CD4-positive, alpha-beta T cell treated with Interleukin-2 at 100 ng/mL for 4 hours (primary cell): Measurements from ENCODE around the gene SPTLC3.

Source experiments
- DNase-seq: peaks from one replicate; pipeline ENCODE4 v3.0.0-alpha.2; 2020; ENCODE audit warnings: low spot score

SPTLC3 gene

GRCh38 chr20:13031751-13032150 lies 23.0 kb downstream of the SPTLC3 start:
- no peak for DNase-seq

- no peak for DNase-seq
Measured at GRCh38 chr20:13034115-13034514, 25.3 kb downstream of the SPTLC3 start.

- no peak for DNase-seq
Measured at GRCh38 chr20:13034936-13035335, 26.2 kb downstream of the SPTLC3 start.

- DNase-seq: no peak
Measured at GRCh38 chr20:13035399-13036152, 26.8 kb downstream of the SPTLC3 start.

- no peak for DNase-seq
Measured at GRCh38 chr20:13037727-13038126, 29.0 kb downstream of the SPTLC3 start.

GRCh38 chr20:13041574-13042457 lies 33.0 kb downstream of the SPTLC3 start:
- DNase-seq: no peak

GRCh38 chr20:13042458-13042794 lies 33.7 kb downstream of the SPTLC3 start:
- DNase-seq: no peak

- no peak for DNase-seq
Measured at GRCh38 chr20:13046409-13046808, 37.6 kb downstream of the SPTLC3 start.

GRCh38 chr20:13054011-13054410 lies 45.2 kb downstream of the SPTLC3 start:
- DNase-seq: no peak

GRCh38 chr20:13058666-13059389 lies 50.1 kb downstream of the SPTLC3 start:
- no peak for DNase-seq

GRCh38 chr20:13059398-13060136 lies 50.8 kb downstream of the SPTLC3 start:
- DNase-seq: no peak

GRCh38 chr20:13060327-13060726 lies 51.6 kb downstream of the SPTLC3 start:
- DNase-seq: no peak

GRCh38 chr20:13061381-13061780 lies 52.6 kb downstream of the SPTLC3 start:
- DNase-seq: no peak

GRCh38 chr20:13062789-13063188 lies 54.0 kb downstream of the SPTLC3 start:
- DNase-seq: no peak

GRCh38 chr20:13068336-13068735 lies 59.6 kb downstream of the SPTLC3 start:
- no peak for DNase-seq

GRCh38 chr20:13081877-13082276 lies 73.1 kb downstream of the SPTLC3 start:
- DNase-seq: no peak

- no peak for DNase-seq
Measured at GRCh38 chr20:13082378-13082777, 73.6 kb downstream of the SPTLC3 start.

- no peak for DNase-seq
Measured at GRCh38 chr20:13085275-13085674, 76.5 kb downstream of the SPTLC3 start.

- no peak for DNase-seq
Measured at GRCh38 chr20:13089950-13090469, 81.2 kb downstream of the SPTLC3 start.

- no peak for DNase-seq
Measured at GRCh38 chr20:13092111-13092510, 83.3 kb downstream of the SPTLC3 start.

- DNase-seq: no peak
Measured at GRCh38 chr20:13094976-13095375, 86.2 kb downstream of the SPTLC3 start.
